Small intestine (tissue), 7 donors: ENCODE results near the gene TMEM244. TPM values are rescaled to one million over a fixed set of nuclear protein-coding genes. Genes with fewer than 3 reads are reported as not detected.

Experiments
- DNase-seq, 2 donors: peaks; one replicate each; pipeline versions ENCODE4 v3.0.0 to v3.0.0-alpha.2; 2013
- FAIRE-seq: peaks from 2 replicates; lab custom pipeline; 2012; peaks lifted over from hg19 to GRCh38; lab: Jason Lieb, UNC
- H3K27ac ChIP-seq, 3 donors: one replicate each; pipeline ENCODE4 v1.5.1; 2013; ENCODE audit warnings: low read length in 2 of 3, mild to moderate bottlenecking in 2 of 3, control low read depth in 1 of 3, inconsistent platforms in 1 of 3, low read depth in 1 of 3, moderate library complexity in 1 of 3
- H3K27me3 ChIP-seq, 3 donors: one replicate each; pipeline ENCODE4 v1.6.1; 2013; ENCODE audit warnings: low read length in 3 of 3, inconsistent platforms in 1 of 3; ENCODE audit not compliant: control insufficient read depth in 3 of 3, insufficient read depth in 3 of 3
- H3K36me3 ChIP-seq, 3 donors: one replicate each; pipeline ENCODE4 v1.6.1; 2013; ENCODE audit warnings: low read length in 3 of 3, inconsistent platforms in 1 of 3, low read depth in 1 of 3, mild to moderate bottlenecking in 1 of 3, moderate library complexity in 1 of 3; ENCODE audit not compliant: control insufficient read depth in 3 of 3, insufficient read depth in 2 of 3
- H3K4me1 ChIP-seq, 3 donors: one replicate each; pipeline ENCODE4 v1.6.1; 2013; ENCODE audit warnings: low read length in 2 of 3, inconsistent platforms in 1 of 3, low read depth in 1 of 3, mild to moderate bottlenecking in 1 of 3, moderate library complexity in 1 of 3; ENCODE audit not compliant: control insufficient read depth in 3 of 3, insufficient read depth in 2 of 3
- H3K4me3 ChIP-seq, 3 donors: one replicate each; pipeline ENCODE4 v1.5.1; 2013; ENCODE audit warnings: low read length in 3 of 3, control low read depth in 1 of 3, inconsistent platforms in 1 of 3, low read depth in 1 of 3, mild to moderate bottlenecking in 1 of 3, moderate library complexity in 1 of 3
- H3K9me3 ChIP-seq, 2 donors: one replicate each; pipeline ENCODE4 v1.6.1; 2013; ENCODE audit warnings: low read depth in 1 of 2, low read length in 1 of 2; ENCODE audit not compliant: control insufficient read depth in 2 of 2, insufficient read depth in 1 of 2
- WGBS, 3 donors: extraction: QIAGEN DNeasy Blood & Tissue Kit; methylation state at CpG; one replicate each; pipeline ENCODE4 v1.1.7; 2013; 5-methylcytosine and 5-hydroxymethylcytosine counted together
- polyA plus RNA-seq, 4 donors: library from polyadenylated mRNA; stranded (reverse) in 3 of 4; unstranded in 1 of 4; fragments of 200-250 nt in 3 of 4; fragments of 120-200 nt in 1 of 4; gene quantifications; one replicate each; pipeline versions ENCODE4 v1.2.1 to v1.2.3, GENCODE V29; 2013
- donor health status: healthy with polysubstance abuse.
- donor health status: control.
- donor health status: control.
- donor health status: Bipolar disorder and iron deficiency.
- donor health status: healthy.

The TMEM244 gene
- polyA plus RNA-seq, 4 donors, result not detected

DNA sequence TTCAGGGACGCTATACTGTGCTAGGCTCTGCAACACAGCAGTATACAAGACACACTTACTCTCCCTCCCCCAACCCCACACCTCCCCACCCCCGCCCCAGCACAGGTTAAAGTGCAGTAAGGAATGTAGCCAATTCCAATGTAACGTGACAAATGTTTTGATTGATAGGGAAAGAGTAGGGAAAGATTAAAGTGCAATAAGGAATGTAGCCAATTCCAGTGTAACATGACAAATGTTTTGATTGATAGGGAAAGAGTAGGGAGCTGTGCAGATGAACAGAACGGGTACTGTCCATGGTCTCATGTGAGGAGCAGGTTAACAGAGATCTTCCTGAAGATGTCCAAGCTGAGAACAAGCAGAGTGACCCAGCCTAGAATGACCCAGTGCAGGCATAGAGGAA lies 69.1 kb downstream of the TMEM244 start:
- FAIRE-seq (no peak), DNase-seq (peak in 1 of 2 donors; percentile 81)
- no peaks in the 10 kb centered on the region for H3K27me3 ChIP-seq
- no peak overlapping the region for H3K27ac ChIP-seq
- H3K9me3 ChIP-seq, result no peaks in the 10 kb centered on the region
- WGBS, 3 donors, result 5 to 51% (median 22%) methylated on average over 4 of the region's 4 CpGs
- H3K4me3 ChIP-seq, result no peak overlapping the region
- no peaks in the 10 kb centered on the region for H3K36me3 ChIP-seq
- peaks cover 0 to 7% (median 0%) of the 10 kb centered on the region in 3 donors for H3K4me1 ChIP-seq

DNA sequence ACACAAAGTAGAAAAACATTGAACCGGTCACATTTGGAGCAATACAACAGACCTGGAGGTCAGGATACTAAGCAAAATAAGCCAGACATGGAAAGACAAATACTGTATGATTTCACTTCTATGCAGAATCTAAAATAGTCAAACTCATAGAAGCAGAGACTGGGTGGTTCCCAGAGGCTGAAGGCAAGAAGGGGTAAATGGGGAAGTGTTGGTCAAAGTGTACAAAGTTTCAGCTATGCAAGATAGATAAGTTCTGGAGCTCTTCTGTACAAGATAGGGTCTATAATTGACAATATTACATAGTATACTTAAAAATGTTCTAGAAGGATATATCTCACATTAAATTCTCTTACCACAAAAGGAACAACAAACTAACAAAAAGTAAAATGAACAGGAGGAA lies 70.3 kb downstream of the TMEM244 start:
- DNase-seq (no peak), FAIRE-seq (no peak)
- H3K4me1 ChIP-seq, result peaks cover 0 to 7% (median 0%) of the 10 kb centered on the region in 3 donors
- no peaks in the 10 kb centered on the region for H3K27me3 ChIP-seq
- no peaks in the 10 kb centered on the region for H3K36me3 ChIP-seq
- no peak overlapping the region for H3K4me3 ChIP-seq
- 92 to 97% (median 93%) methylated on average over 1 of the region's 1 CpG for WGBS, 3 donors
- no peak overlapping the region for H3K27ac ChIP-seq
- H3K9me3 ChIP-seq, result no peaks in the 10 kb centered on the region

DNA sequence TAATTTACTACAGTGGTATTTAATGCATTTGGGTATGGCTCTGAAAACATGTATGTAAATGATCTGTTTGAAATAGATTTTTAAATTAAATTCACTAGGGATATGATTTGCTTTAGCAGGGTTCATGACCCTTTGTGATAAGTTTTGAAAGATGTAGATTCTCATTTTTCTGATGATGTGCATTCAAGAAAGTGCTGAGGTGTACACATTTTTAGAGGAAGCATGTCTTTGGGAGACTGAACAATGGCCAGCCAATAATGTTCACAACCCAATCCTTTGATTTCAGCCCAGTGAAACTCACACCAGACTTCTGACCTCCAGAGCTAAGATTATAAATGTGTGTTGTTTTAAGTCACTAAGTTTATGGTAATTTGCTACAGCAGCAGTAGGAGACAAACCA lies 71.1 kb downstream of the TMEM244 start:
- H3K9me3 ChIP-seq, result no peaks in the 10 kb centered on the region
- H3K4me1 ChIP-seq, result peaks cover 0 to 7% (median 0%) of the 10 kb centered on the region in 3 donors
- no peak for DNase-seq
- H3K4me3 ChIP-seq, result no peak overlapping the region
- no peak overlapping the region for H3K27ac ChIP-seq
- no peaks in the 10 kb centered on the region for H3K36me3 ChIP-seq
- FAIRE-seq, result no peak
- no peaks in the 10 kb centered on the region for H3K27me3 ChIP-seq

DNA sequence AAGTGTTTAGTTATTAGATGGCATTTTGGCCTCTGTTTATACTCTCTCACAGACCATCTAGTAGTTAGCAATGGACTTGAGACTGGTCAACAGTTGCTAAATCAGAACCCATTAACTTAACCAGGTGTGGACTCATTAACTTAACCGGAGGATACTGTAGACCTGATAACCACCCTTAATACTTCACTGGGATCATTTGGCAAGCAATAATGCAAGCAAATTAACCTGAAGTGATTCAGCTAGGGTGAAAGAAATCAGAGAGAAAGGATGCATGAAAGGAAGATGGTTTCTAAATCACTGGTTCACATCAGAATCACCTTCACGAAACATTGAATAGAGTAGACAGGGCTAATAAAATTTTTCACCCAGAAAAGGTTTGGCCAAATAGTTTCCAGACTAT lies 73.3 kb downstream of the TMEM244 start:
- Histone ChIP-seq H3K36me3 (no peaks in the 10 kb centered on the region), H3K4me1 (peaks cover 0 to 7% (median 0%) of the 10 kb centered on the region in 3 donors), H3K27ac (no peak overlapping the region), H3K9me3 (no peaks in the 10 kb centered on the region), H3K4me3 (no peak overlapping the region), H3K27me3 (no peaks in the 10 kb centered on the region)
- peak in 1 of 2 donors; percentile 27 for DNase-seq
- no peak for FAIRE-seq
- 52 to 80% (median 72%) methylated on average over 2 of the region's 2 CpGs for WGBS, 3 donors

DNA sequence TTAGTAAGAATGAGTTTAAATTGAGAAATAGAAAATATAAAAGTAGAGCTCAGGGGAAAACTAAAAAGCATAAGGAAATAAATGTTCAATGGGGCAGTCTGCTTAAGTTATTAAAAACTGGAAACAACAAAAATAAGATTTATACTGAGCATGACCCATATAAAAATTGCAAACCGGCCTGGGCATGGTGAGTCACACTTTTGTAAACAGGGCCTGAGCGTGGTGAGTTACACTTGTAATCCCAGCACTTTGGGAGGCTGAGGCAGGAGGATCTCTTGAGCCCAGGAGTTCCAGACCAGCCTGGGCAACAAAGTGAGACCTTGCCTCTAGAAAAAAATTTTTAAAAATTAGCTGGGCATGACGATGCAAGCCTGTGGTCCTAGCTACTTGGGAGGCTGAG lies 74.6 kb downstream of the TMEM244 start:
- WGBS, 3 donors, result 61 to 71% (median 64%) methylated on average over 3 of the region's 3 CpGs
- Histone ChIP-seq H3K27ac (no peak overlapping the region), H3K27me3 (no peaks in the 10 kb centered on the region), H3K4me3 (no peak overlapping the region), H3K4me1 (peaks cover 0 to under 1% (median 0%) of the 10 kb centered on the region in 3 donors), H3K9me3 (no peaks in the 10 kb centered on the region), H3K36me3 (no peaks in the 10 kb centered on the region)
- no peak for FAIRE-seq
- DNase-seq, result no peak

DNA sequence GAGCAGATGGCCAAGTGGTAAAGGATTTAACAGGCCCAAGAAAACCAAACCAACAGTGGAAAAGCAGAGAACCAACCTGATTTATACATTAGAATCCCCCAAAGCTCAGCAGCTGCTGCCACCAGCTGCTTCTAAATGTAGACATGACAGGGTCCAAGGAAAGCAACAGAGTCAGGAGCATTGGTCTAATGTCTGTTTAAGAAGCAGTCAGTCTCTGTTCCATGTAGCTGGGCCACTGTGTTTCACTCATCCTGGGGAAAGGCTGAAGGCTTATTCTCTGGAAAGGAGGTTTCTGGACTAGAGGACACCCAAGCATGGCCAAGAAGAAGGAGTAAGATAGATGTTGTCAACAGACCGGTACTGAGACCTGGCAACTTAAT lies 75.4 kb downstream of the TMEM244 start:
- WGBS, 3 donors, result 94 to 100% (median 96%) methylated on average over 1 of the region's 1 CpG
- DNase-seq, result no peak
- FAIRE-seq, result no peak
- H3K27ac ChIP-seq, result no peak overlapping the region
- H3K36me3 ChIP-seq, result no peaks in the 10 kb centered on the region
- H3K9me3 ChIP-seq, result no peaks in the 10 kb centered on the region
- no peak overlapping the region for H3K4me3 ChIP-seq
- no peaks in the 10 kb centered on the region for H3K27me3 ChIP-seq
- no peaks in the 10 kb centered on the region for H3K4me1 ChIP-seq

DNA sequence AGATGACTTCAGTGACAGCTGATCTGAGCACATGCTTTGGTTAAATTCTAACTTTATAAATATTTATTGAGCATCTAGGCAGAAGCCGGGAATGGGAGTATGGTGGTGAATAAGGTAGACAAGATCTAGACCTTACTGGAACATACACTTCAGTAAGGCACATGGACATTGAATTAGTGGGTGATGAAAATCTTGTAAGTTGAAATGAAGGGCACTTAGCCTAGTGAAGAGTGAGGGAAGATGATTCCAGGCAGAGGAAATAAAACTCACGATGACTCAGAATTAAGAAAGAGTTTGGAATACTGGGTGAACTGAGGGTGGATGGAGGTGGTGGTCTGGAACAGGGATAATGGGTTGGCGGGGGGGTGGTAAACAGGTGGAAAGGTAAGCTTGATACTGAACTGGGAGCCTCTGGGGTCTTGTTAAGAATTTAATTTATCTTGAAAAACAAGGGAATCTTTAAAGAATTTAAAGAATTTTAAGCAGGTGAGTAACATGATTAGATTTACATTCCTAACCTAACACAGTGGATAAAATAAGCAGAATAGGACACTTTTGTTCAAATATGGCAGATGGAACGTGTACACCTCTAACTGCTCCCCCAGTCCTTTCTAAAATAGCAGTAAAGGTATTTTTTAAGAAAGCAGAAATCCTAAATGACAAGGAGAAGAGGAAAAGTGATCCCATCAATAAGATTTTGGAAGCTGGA lies 75.9 kb downstream of the TMEM244 start:
- no peak for DNase-seq
- Histone ChIP-seq H3K27ac (no peak overlapping the region), H3K4me1 (no peaks in the 10 kb centered on the region), H3K4me3 (no peak overlapping the region), H3K27me3 (no peaks in the 10 kb centered on the region), H3K9me3 (no peaks in the 10 kb centered on the region), H3K36me3 (no peaks in the 10 kb centered on the region)
- 73 to 78% (median 76%) methylated on average over 4 of the region's 4 CpGs for WGBS, 3 donors
- no peak for FAIRE-seq
